NCI-H146 (cell line): ENCODE results near the gene CYP3A4.
"Not testable (repeated sequence)": the region's sequence is repeated elsewhere in the genome, so short reads cannot be mapped to it uniquely, and the experiment has no call there.

Source experiments
- DNase-seq: peaks from one replicate; lab custom pipeline; 2025; lab: John Stamatoyannopoulos, UW

Gene CYP3A4

DNA sequence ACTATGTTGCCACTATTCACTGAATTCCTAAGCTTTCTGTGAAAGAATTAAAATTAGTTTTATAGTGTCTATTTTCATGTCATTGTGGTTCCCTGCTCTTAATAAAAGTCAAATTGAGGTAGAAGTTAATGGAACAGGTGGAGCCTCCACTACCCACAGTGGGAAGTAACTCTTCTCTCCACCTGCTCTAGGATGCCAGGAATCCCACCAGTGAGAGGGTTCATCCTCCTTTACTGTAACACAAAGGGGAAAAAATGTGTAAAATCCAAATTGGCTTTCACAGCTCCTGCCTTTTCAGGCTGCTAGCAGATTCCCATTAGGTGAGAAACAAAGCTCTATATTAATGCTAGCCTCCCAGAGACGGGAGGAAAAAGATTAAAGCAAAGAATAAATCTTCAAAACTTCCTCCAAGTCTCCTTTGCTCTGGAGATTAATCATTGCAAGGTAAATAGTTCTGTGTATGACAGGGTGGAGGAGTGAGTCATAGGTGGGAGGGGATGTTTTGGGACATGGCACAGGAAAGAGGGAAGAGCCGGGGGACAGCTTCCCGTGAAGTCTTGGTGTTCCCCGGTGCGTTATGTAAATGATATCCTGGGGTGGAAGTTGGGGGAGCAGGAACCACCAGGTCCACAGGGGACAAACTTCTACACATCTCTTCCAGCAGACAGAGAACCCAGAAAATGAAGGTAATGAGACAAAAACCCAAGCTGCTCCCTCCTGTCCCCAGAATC, 32.5 kb downstream of the CYP3A4 start:
- DNase-seq, result not testable (repeated sequence)

DNA sequence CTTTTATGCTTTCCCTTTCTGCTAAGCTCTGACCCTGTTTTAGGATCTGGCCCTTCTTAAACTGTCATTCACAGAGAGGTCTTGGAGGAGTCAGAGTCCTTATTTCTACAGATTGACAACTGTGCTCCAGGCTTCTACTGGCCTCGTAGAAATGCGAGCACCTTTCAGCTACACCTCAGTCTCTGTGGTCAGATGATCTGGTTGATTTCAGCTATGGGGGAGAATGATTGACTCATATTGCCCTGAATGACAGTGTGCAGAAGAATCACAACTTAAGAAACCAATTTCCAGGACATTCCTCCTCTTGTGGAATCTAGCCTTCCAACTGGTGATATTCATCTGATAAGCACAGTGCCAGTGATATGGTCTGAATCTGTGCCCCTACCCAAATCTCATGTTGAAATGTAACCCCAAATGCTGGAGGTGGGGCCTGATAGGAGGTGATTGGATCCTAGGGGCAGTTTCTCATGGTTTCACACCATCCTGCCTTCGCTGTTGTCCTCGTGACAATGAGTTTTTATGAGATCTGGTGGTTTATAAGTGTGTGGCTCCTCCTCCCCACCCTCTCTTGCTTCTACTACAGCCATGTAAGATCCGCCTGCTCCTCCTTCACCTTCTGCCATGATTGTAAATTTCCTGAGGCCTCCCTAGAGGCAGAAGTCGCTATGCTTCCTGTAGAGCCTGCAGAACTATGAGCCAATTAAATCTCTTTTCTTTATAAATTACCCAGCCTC, 35.0 kb downstream of the CYP3A4 start:
- DNase-seq, result no peak

DNA sequence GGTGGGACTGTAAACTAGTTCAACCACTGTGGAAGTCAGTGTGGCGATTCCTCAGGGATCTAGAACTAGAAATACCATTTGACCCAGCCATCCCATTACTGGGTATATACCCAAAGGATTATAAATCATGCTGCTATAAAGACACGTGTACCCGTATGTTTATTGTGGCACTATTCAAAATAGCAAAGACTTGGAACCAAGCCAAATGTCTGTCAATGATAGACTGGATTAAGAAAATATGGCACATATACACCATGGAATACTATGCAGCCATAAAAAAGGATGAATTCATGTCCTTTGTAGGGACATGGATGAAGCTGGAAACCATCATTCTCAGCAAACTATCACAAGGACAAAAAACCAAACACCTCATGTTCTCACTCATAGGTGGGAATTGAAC, 37.1 kb downstream of the CYP3A4 start:
- DNase-seq, result not testable (repeated sequence)

DNA sequence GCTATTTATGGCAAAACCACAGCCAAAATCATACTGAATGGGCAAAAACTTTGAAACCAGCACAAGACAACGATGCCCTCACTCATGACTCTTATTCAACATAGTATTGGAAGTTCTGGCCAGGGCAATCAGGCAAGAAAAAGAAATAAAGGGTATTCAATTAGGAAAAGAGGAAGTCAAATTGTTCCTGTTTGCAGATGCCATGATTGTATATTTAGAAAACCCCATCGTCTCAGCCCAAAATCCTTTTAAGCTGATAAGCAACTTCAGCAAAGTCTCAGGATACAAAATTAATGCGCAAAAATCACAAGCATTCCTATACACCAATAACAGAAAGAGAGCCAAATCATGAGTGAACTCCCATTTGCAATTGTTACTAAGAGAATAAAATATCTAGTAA, 38.6 kb downstream of the CYP3A4 start:
- not testable (repeated sequence) for DNase-seq

DNA sequence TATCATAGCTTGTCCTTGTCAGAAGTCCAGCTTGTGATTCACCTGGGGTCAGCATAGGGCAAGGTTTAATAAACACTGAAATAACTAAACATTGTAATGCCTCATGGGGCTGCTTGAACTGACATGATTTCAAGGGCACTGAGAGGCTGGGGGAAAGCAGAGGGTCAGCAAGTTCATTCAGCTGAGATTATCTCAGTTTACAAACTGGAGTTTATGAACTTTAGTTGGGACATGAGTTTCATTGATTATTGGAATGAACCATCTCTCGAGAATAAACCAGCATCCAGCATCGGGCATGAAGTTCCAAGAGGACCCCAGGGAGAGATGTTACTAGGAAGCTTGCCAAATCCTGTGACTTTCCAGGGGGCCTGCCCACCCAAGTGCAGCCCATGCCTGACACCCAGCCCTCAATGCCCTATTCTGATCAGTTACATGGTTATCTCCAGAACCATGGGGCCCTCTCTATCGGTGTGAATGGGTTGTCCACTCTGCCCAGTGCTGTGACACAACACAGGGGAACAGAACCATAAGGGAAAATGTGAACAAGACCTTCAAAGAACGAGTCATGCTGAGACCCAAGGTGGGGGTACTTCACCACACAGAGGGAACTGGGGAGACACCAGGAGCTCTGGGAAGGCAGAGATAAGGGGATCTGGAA, 41.1 kb downstream of the CYP3A4 start:
- no peak for DNase-seq

DNA sequence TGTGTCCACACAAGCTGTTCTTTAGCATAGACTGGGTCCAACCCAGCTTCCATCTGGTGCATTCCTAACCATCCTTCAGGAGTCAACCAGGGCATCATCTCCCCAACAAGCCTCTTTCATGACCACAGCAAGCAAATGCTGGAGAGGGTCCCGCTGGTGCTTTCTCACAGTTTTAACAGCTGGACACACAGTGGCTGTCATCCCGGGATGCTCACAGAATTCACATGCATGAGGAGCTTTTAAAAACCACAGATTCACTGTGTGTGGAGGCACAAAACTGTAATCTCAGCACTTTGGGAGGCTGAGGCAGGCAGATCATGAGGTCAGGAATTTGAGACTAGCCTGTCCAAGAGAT, 42.6 kb downstream of the CYP3A4 start:
- no peak for DNase-seq

DNA sequence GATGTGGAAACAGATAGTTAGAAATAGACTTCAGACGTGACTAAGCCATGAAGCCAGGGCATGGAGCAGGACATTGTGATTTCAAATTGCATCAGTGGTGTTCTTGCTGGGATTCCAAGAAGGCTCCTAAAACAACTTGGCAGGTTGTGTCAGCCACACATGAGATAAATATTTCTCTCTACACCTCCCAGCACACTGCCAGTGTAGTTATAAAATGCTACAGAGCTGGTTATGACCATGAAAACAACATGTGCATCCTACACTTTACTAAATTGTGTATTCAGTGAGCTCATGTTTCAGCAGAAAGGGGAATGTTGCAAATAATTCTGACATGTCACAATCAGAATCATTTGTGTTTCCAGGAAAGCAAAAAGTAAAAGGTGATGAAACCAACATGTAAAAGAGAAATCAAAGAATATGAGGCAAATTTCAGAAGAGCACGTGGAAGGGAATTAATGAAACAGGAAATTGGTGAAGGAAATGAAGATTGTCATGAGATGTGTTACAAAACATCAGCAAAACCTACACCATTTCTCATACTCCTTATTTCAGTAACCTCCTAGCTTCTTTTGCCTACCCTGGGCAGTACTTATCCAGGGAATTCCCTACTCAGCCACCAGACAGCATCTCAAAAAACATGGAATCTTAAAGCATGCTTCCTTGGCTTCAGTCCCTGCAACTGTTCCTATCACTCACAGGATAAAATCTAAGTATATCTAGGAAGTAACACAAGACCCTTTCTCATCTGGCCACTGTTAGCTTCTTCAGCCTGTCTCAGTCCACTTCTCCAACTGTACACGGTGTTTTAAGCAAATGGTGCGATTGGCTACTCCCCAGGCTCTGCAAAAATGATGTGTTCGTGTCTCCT, 43.2 kb downstream of the CYP3A4 start:
- no peak for DNase-seq

DNA sequence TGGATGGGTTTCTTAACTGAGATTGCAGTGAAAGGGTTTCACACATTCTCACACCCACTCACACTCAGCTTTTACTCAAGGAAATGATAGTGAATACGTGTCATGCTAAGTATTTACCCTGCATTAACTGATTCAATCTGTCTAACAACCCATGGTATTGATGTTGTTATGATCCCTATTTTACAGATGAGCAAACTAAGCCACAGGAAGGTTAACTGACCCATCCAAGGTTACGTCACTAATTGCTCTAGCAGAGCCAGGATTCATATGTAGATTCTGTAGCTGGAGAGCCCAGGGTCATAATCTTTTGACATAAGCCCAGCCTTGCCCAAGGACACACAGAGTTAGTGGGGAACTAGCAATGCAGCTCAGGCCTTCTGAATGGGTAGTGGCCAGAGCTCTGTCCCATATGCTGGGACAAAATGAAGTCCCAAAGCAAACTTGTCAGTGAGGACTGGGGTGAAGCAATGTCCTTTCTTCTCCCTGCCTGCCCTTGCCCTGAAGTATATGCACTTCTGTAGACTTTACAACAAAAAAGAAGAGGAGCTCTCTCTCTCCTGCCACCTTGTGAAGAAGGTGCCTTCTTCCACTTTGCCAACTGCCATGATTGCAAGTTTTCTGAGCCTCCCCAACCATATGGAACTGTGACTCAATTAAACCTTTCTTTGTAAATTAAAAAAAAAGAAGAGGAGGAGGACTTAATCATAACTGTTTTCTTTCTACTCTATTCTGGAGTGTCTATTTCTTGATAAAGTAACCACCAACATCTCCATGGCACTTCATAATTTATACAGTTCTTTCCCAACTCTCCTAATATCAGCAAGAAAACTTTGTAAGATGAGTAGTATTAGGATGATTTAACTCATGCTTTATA, 44.0 kb downstream of the CYP3A4 start:
- DNase-seq, result no peak

DNA sequence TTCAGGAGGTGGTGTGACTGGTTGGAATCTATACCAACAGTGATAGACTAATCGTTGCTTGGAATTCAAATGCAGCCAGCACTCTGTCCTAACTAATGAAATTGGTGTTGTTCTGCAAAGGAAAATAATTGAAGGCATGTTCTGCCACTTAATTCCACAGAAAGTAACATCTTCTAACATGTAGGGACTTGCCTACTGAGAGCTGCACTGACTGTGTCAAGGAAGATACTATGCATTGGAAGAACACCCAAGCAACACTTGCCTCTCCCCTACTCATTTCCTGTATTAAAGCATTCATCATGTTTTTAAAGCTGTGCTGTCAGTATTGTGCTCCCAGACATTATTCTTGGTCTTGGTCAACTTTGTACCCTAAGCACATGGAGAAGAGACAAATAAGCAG, 46.3 kb downstream of the CYP3A4 start:
- no peak for DNase-seq

DNA sequence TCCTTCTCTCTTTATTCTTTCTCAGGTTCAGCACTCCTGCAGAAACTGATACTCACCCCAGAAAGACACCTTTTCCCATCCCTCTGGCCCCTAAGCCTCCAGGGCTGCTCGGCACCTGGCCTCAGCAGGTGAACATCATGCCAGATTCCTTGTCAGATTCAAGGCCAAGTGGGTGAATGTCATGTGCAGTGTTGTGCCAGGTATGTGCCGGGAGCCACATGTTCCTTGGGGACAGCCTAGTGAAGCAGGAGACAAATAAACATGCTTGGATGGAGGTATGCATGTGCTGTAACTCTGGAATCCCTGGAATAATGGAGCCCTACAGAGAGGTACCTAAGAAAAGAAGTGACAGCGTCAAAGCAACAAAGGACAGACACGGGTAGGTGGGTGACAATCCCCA, 47.3 kb downstream of the CYP3A4 start:
- not testable (repeated sequence) for DNase-seq

DNA sequence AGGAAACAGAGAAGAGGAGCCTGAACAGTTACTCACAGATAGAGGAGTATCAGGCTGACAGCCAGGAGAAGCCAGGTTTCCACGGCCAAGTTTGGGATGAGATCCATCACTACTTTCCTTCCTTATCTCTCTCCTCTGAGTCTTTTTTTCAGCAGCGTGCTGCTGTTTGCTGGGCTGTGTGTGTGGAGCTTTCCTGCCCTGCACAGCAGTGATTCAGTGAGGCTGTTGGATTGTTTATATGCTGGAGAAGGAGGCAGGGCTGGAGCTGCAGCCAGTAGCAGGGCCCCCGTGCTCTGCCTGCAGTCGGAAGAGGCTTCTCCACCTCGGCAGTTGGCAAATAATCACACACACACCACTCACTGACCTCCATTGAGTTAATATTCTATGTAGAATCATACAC, 49.0 kb downstream of the CYP3A4 start, which contains the start of gene CYP3A7:
Gene CYP3A7, minus strand, starts transcription at position 210 of the 400 bp plus-strand sequence. Its CDS starts 103 bp downstream, at position 107.
- no peak for DNase-seq

DNA sequence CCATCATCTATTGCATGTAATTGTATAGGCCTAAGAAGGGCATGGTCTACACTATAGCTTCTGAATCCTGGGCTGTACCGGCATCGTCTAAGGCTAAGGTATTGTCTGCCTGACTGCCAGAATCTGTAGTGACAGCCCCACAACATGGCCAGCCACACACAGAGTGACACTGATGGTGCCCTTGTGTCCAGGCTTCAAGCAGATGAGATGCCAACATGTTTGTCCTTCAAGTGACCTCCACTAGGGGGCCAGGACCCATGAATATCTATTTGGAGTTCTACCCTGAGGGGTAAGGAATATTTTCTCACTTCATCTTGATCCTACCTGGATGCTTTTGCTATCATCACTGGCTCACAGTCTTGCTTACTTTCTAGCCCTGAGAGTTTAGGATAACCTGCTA, 50.5 kb downstream of the CYP3A4 start:
- no peak for DNase-seq

DNA sequence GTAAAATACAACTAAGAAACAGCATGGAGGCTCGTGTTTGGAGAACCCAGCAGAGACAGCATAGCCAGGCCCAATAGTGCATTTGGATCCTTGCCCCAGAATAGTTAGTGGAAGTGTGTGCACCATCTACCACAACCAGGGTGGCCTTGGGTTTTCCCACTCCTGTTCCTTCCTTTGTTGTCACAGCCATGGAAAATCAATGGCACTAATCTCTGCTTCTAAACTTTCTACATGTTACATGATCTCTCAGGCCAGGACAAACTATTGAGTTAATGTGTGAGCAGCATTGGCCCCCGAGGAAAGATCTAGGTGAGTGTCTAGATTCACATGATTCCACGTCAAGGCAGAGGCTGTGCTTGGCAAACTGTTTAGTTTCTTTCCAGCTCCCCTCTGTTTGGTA, 51.0 kb downstream of the CYP3A4 start:
- DNase-seq, result no peak

DNA sequence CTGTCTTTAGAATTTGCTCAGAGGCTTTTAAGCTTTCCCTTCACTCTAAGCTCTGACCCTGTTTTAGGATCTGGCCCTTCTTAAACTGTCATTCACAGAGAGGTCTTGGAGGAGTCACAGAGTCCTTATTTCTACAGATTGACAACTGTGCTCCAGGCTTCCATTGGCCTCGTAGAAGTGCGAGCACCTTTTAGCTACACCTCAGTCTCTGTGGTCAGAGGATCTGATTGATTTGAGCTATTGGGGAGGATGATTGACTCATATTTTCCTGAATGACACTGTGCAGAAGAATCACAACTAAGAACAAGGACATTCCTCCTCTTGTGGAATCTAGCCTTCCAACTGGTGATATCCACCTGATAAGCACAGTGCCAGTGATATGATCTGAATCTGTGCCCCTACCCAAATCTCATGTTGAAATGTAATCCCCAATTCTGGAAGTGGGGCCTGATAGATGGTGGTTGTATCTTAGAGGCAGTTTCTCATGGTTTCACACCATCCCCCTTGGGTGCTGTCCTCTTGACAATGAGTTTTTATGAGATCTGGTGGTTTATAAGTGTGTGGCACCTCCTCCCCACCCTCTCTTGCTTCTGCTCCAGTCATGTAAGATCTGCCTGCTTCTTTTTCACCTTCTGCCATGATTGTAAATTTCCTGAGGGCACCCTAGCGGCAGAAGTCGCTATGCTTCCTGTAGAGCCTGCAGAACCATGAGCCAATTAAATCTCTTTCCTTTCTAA, 52.2 kb downstream of the CYP3A4 start:
- no peak for DNase-seq

DNA sequence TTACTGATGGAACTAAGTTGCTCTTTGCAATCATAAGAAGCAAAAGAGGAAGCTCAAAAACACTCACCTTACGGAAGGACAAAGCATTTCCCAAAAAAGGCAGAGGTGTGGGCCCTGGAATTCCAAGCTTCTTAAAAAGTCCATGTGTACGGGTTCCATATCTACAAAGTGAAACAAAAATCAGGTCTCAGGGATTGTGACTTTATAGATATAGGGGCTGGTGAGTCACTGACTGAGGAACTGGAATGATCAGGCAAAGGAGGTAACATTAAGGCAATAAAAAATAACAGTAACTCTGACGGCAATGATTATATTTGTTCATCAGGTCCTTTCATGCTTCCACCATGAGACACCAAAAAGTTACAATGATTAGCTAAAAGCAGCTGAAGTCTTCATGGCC, 53.0 kb downstream of the CYP3A4 start:
- DNase-seq, result no peak

DNA sequence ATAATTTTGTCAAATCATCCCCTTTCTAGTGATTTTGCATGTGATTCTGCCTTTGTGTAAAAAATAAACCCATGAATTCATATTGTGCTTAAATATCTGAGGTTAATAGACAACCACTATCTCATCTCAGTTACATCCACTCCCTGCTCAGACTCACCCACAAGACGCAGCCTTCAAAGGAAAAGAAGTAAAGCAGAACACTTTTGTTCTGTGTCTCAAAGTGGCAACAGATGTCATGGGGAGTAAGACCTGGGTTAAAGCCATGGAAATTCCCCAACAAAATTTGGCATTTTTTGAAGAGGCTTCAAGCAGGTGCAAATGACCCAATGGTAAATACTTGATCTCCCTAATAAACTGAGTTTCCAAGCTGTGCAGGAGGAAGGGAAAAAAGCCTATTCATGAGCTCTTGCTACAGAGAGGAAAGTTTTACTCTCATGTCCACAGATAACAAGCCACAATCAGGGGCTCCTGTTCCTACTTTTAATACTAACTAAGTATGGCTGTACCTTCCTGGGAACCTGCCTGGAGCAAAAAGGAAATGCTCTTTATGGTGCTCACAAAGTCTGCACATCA, 53.7 kb downstream of the CYP3A4 start:
- no peak for DNase-seq

DNA sequence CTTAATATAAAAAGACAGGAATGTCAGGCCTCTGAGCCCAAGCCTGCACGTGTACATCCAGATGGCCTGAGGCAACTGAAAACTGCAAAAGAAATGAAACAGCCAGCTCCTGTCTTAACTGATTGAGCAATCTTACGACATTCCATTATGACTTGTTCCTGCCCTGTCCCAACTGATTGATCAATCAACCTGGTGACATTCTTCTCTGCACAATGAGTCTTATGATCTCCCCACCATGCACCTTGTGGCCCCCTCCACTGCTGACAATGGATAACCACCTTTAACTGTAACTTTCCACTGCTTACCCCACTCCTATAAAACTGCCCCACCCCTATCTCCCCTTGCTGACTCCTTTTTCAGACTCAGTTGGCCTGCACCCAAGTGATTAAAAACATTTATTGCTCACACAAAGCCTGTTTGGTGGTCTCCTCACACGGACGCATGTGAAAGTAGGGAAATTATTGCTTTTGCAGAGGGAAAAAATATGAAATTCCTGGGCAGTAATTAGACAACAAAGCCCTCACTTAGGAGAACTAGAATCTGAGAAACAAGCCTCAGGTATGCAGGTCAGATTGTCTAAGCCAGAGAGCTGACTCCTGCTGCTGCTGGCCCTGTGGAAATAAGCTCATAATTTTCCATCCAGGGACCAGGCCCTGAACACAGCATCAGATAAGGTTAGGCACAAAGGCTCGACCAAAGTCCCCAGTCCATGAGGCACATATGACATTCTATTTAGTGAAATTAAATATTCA, 54.3 kb downstream of the CYP3A4 start:
- DNase-seq, result no peak

DNA sequence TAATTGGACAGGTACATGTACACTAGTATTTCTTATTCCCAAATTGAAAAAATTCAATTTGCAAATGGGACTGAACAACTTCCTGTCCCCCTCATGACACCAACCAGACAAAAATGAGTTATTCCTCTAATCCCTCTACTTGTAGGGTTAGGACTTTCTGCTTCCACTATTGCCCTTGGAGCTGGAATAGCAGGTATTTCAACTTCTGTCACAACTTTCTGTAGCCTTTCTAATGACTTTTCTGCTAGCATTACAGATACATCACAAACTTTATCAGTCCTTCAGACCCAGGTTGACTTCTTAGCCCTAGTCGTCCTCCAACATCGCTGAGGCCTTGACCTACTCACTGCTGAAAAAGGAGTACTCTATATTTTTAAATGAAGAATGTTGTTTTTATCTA, 55.4 kb downstream of the CYP3A4 start:
- no peak for DNase-seq

DNA sequence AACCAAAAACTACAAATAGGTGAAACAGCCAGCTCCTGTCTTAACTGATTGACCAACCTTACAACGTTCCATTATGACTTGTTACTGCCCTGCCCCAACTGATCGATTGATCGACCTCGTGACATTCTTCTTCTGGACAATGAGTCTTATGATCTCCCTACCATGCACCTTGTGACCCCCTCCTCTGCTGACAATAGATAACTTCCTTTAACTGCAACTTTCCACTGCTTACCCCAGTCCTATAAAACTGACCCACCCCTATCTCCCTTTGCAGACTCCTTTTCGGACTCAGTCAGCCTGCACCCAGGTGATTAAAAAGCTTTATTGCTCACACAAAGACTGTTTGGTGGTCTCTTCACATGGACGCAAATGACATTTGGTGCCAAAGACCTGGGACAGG, 60.8 kb downstream of the CYP3A4 start:
- DNase-seq, result not testable (repeated sequence)
